ENCODE results near the gene KCNG2. TPM values are rescaled to one million over a fixed set of nuclear protein-coding genes. Genes with fewer than 3 reads are reported as not detected.
A peak's percentile ranks its signal among the peaks of the same experiment; 100 is the strongest.

KCNG2 gene
- total RNA-seq, 1 donor from 2014 or later: 0.51 TPM

DNA sequence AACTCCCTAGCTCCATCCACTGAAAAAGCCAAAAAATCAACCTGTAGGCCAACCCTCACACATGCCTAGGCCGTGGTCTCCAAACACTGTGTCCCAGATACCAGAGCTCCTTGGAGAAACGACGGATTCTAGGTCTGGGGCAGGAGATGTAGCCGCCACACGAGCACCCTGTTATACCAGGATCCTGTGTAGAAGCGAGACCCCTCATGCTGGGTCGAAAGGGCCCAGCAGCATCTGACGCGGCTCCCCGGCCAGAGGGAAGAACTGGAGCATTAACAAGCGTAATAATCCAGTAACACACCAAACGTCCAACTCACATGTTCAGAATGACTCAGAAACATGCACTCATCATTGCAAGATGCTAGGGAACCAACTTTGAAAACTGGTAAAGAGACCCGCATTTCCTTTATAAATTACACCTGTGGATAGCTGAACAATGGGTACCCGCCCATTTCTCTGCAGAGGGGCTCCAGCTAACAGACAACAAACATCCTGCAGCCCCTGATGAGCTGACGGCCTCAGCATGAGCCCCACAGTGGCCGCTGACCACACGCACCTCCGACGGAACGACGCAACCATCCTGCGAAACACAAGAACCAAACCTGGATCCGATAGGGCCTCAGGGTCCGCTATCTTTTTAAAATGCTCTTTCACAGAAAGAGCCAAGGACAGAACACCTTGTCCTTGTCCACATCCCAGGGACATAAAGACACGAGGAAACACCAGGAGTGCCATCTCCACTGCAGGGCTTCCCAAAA is 139.5 kb downstream of the KCNG2 start:
- peak; percentile 68 for DNase-seq (ENCODE audit: low spot score)

DNA sequence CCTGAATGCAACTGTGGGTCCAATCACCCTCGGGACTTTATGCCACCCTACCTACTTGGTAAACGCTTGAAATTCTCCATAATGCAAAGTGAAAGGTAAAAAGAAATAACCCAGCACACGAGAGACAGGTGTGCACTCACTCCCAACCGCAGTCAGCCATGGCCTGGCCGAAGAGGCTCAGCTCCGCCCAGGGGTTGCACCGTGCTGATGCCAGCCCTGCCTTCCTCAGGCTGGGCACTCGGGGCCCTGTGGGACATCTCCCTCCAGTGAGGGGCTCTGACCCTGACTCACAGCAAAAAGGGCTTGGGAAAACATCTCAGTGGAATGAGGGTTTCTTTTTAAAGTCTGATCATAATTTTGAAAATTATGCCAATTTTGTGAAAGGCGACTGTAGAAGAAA is 140.5 kb downstream of the KCNG2 start:
- DNase-seq (ENCODE audit: low spot score): no peak

DNA sequence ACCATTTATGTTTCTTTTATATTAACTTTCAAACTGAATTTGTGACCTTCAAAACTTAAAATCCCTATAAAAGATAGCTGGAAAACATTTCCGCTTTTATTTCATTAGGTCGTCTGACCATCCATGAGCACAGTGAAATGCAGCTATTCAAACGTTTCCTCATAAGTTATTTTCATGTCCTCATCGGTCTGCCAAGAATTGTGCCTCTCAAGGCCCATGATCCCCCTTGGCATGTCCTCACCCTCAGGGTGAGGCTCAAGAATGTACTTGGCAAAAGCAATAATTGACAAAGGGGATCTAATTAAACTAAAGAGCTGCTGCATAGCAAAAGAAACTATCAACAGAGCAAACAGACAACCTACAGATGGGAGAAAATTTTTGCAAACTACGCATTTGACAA is 141.4 kb downstream of the KCNG2 start:
- no peak for DNase-seq (ENCODE audit: low spot score)

DNA sequence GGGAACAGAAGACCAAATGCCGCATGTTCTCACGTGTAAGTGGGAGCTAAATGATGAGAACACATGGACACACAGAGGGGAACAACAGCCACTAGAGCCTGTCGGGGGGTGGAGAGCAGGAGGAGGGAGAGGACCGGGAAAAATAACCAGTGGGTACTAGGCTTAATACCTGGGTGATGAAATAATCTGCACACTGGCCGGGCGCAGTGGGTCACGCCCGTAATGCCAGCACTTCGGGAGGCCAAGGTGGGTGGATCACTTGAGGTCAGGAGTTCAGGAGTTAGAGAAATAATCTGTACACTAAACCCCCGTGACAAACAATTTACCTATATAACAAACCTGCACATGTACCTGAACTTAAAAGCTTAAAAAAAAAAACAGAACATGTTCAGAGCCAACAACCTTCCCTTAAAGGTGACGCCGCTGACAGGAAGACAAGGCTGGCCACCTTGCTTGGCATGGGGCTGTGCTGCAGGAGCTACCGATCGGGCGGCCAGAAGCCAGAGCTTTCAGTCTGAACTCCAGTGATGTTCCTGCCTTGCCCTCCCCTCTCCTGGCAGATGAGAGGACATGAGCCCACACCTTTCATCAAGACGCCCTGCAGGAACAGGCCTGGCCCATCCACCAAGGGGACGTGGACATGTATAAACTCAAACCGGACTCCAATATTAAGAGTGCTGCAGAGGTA is 142.5 kb downstream of the KCNG2 start:
- DNase-seq (ENCODE audit: low spot score): peak; percentile 82

DNA sequence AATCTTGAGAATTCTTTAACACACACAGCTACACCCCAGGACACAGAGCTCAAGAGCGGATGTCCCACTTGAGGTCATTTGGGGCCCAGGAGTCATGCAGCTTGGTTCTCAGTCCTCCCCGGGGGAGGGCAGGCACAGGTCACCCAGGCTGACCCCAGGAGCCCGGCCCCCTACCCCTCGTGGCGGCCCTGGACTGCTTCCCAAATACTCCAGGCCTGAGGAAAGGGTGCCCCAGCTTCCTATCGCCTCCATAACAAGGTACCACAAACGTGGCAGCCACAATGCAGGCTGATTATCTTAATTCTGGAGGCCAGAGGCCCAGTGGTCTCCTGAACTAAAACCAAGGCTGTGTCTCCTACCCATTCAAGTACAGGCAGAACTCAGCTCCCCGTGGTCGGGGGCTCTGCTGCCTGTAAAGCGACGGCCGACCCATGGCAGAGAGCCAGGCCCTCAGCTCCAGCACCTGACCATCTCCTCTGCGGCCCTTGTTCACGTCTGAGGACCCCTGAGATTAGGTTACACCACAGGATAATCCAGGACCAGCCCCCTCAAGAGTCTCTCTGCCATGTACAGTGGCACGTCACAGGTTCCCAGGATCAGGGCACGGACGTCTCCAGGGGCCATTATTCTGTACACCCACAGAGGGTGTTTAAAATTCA is 143.2 kb downstream of the KCNG2 start:
- peak; percentile 57 for DNase-seq (ENCODE audit: low spot score)

GRCh38 chr18:79941473-79942119 is 143.9 kb downstream of the KCNG2 start:
- DNase-seq (ENCODE audit: low spot score): peak; percentile 80

DNA sequence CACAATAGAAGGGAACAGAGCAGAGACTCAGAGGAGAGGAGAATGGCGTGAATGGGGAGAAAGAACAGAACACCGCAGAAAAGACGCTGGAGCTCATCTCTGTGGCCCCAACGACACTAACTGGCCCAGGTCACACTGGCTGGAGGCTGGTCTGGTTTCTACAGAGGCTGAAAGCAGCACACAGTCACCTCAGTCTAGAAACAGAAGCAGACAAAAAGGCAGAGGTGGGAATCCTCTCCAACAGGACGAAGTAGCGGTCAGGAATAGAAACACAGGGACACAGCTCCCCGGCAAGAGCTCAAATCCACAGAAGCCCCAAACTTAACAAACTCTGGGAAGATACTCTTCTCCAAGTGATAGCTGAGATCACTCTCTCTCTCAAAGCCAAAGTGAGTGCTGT is 144.5 kb downstream of the KCNG2 start:
- DNase-seq (ENCODE audit: low spot score): peak; percentile 12

GRCh38 chr18:79942786-79943607 is 145.3 kb downstream of the KCNG2 start:
- DNase-seq (ENCODE audit: low spot score): peak; percentile 82

DNA sequence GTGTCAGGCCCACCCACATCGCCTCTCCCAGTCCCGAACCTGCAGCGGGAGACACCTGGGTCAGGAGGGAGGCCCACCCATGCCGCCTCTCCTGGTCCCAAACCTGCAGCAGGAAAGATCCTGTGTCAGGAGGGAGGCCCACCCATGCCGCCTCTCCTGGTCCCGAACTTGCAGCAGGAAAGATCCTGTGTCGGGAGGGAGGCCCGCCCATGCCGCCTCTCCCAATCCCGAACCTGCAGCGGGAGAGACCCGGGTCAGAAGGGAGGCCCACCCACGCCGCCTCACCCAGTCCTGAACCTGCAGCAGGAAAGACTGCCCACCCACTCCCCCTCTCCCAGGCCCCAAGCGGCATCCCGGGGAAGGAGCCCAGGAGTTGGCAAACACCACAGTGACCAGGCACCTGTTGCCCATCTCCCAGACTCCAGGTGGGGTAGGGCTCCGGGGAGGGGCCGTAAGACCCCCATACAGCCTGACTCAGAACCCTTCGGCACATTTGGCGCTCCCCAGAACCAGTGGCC is 145.9 kb downstream of the KCNG2 start:
- DNase-seq (ENCODE audit: low spot score): peak; percentile 71

GRCh38 chr18:79944126-79944731 is 146.5 kb downstream of the KCNG2 start:
- peak; percentile 71 for DNase-seq (ENCODE audit: low spot score)

DNA sequence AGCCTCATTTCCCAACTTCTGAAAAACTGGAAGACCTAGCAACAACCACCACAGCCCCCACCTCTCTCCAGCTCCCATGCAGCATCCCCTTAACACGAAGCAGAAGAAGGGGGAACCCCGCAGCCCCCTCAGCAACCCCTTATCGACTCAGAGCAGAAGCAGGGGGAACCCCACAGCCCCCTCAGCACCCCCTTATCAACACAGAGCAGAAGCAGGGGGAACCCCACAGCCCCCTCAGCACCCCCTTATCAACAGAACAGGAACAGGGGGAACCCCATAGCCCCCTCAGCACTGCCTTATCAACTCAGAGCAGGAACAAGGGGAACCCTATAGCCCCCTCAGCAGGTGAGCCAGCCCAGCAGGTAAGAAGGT is 147.0 kb downstream of the KCNG2 start:
- peak; percentile 62 for DNase-seq (ENCODE audit: low spot score)

GRCh38 chr18:79945118-79946042 is 147.6 kb downstream of the KCNG2 start:
- peak; percentile 84 for DNase-seq (ENCODE audit: low spot score)

- no peak for DNase-seq (ENCODE audit: low spot score)
Observed at GRCh38 chr18:79947054-79947755, 149.5 kb downstream of the KCNG2 start.

GRCh38 chr18:79947881-79948610 is 150.3 kb downstream of the KCNG2 start:
- peak; percentile 37 for DNase-seq (ENCODE audit: low spot score)

GRCh38 chr18:79948719-79949411 is 151.1 kb downstream of the KCNG2 start:
- DNase-seq (ENCODE audit: low spot score): peak; percentile 82

All from mesenteric fat pad (tissue), 1 donor.